ENCODE measurements around the gene KRTAP3-1.
"Not testable (repeated sequence)": the region's sequence is repeated elsewhere in the genome, so short reads cannot be mapped to it uniquely, and the experiment has no call there.

The KRTAP3-1 gene

GRCh38 chr17:41008811-41009210, at the start of gene KRTAP3-1:
Gene KRTAP3-1 (minus strand): TSS chr17:41009128. CDS start chr17:41009074, 54 bp downstream.
- no peak for TF ChIP-seq CTCF (IDR thresholded peaks at IDR 0.05; ENCODE audit: extremely low read depth, insufficient read depth, missing control alignments)
- in situ Hi-C loops (cut with MboI; ENCODE audit: low pct_unique_long_range_greater_than_20kb, low sequenced_read_pairs, unreplicated experiment): no loop called here
- DNase-seq (ENCODE audit: low spot score): no peak

GRCh38 chr17:41057547-41057946, 48.6 kb upstream of the KRTAP3-1 start:
- in situ Hi-C loops (cut with MboI; ENCODE audit: low pct_unique_long_range_greater_than_20kb, low sequenced_read_pairs, unreplicated experiment): no loop called here
- no peak for DNase-seq (ENCODE audit: low spot score)
- no peak for TF ChIP-seq CTCF (IDR thresholded peaks at IDR 0.05; ENCODE audit: extremely low read depth, insufficient read depth, missing control alignments)

GRCh38 chr17:41055130-41055529, 46.2 kb upstream of the KRTAP3-1 start, which contains the start of gene KRTAP2-2:
Gene KRTAP2-2 (minus strand): TSS chr17:41055230. CDS start chr17:41055211, 19 bp downstream.
- in situ Hi-C loops (cut with MboI; ENCODE audit: low pct_unique_long_range_greater_than_20kb, low sequenced_read_pairs, unreplicated experiment); DNase-seq (ENCODE audit: low spot score): not testable (repeated sequence)

- DNase-seq (ENCODE audit: low spot score); in situ Hi-C loops (cut with MboI; ENCODE audit: low pct_unique_long_range_greater_than_20kb, low sequenced_read_pairs, unreplicated experiment): not testable (repeated sequence)
Observed at GRCh38 chr17:41054556-41054955, 45.6 kb upstream of the KRTAP3-1 start.

GRCh38 chr17:41054025-41054424, 45.1 kb upstream of the KRTAP3-1 start:
- TF ChIP-seq CTCF (IDR thresholded peaks at IDR 0.05; ENCODE audit: extremely low read depth, insufficient read depth, missing control alignments): no peak
- no peak for DNase-seq (ENCODE audit: low spot score)
- in situ Hi-C loops (cut with MboI; ENCODE audit: low pct_unique_long_range_greater_than_20kb, low sequenced_read_pairs, unreplicated experiment): no loop called here

- in situ Hi-C loops (cut with MboI; ENCODE audit: low pct_unique_long_range_greater_than_20kb, low sequenced_read_pairs, unreplicated experiment): no loop called here
- no peak for DNase-seq (ENCODE audit: low spot score)
- no peak for TF ChIP-seq CTCF (IDR thresholded peaks at IDR 0.05; ENCODE audit: extremely low read depth, insufficient read depth, missing control alignments)
Observed at GRCh38 chr17:41052566-41052965, 43.6 kb upstream of the KRTAP3-1 start.

- no peak for TF ChIP-seq CTCF (IDR thresholded peaks at IDR 0.05; ENCODE audit: extremely low read depth, insufficient read depth, missing control alignments)
- DNase-seq (ENCODE audit: low spot score): no peak
- in situ Hi-C loops (cut with MboI; ENCODE audit: low pct_unique_long_range_greater_than_20kb, low sequenced_read_pairs, unreplicated experiment): no loop called here
Observed at GRCh38 chr17:41049110-41049509, 40.2 kb upstream of the KRTAP3-1 start.

GRCh38 chr17:41048441-41048840, 39.5 kb upstream of the KRTAP3-1 start:
- TF ChIP-seq CTCF (IDR thresholded peaks at IDR 0.05; ENCODE audit: extremely low read depth, insufficient read depth, missing control alignments): no peak
- no peak for DNase-seq (ENCODE audit: low spot score)
- in situ Hi-C loops (cut with MboI; ENCODE audit: low pct_unique_long_range_greater_than_20kb, low sequenced_read_pairs, unreplicated experiment): no loop called here

GRCh38 chr17:41046735-41047465, 38.0 kb upstream of the KRTAP3-1 start, which contains the start of gene KRTAP2-1:
Gene KRTAP2-1 (minus strand): TSS chr17:41047316. CDS start chr17:41047267, 49 bp downstream.
- in situ Hi-C loops (cut with MboI; ENCODE audit: low pct_unique_long_range_greater_than_20kb, low sequenced_read_pairs, unreplicated experiment); DNase-seq (ENCODE audit: low spot score): not testable (repeated sequence)
